ENCODE data around the gene PLIN5.

DNA sequence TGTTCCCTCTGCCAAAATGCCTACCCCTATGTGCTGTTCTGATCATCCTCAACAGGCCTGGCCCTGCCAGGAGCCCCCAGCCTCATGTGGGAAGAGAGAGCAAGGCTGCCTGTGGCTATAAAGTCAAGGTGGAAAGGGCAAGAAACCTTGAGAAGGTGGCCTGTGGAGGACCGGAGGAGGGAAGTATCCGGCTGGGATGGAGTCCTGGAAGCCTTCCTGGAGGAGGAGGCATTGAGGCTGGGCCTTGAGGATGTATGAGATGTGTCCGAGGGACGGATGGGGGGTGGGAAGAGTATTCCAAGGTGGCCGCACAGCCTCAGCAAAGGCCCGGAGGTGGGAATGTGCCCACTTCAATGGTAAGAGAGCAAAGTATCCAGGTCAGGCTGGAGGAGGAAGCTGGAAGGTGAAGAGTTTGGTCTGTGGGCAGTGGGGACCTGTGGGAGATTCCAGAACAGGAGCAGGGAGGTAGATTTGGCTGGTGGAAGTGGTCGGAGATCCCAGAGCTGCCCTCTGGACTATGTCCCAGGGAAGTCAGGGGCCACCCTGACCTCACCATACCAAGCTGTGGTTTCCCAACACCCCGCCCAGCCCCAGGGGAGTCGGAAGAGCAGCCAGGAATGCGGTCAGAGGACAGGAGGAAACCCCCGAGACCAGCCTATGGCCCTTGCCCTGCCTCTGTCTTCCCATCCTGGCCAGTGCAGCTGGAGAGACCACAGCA lies 13.7 kb downstream of the PLIN5 start:
- TF ChIP-seq EZH2 (IDR thresholded peaks at IDR 0.05; ENCODE audit: borderline replicate concordance, low read depth, low read length, severe bottlenecking), result no peak
- TF ChIP-seq, protein P1, sequence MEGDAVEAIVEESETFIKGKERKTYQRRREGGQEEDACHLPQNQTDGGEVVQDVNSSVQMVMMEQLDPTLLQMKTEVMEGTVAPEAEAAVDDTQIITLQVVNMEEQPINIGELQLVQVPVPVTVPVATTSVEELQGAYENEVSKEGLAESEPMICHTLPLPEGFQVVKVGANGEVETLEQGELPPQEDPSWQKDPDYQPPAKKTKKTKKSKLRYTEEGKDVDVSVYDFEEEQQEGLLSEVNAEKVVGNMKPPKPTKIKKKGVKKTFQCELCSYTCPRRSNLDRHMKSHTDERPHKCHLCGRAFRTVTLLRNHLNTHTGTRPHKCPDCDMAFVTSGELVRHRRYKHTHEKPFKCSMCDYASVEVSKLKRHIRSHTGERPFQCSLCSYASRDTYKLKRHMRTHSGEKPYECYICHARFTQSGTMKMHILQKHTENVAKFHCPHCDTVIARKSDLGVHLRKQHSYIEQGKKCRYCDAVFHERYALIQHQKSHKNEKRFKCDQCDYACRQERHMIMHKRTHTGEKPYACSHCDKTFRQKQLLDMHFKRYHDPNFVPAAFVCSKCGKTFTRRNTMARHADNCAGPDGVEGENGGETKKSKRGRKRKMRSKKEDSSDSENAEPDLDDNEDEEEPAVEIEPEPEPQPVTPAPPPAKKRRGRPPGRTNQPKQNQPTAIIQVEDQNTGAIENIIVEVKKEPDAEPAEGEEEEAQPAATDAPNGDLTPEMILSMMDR (IDR thresholded peaks at IDR 0.05; ENCODE audit: borderline replicate concordance, extremely low read depth, low read length, poor library complexity, severe bottlenecking), result no peak
